Measurements from ENCODE around the gene RELB.
A peak's percentile ranks its signal among the peaks of the same experiment; 100 is the strongest.

RELB gene

GRCh38 chr19:45061965-45062364, 60.7 kb downstream of the RELB start:
- no peak for DNase-seq

GRCh38 chr19:45063851-45064801, 62.9 kb downstream of the RELB start:
- DNase-seq: no peak

- no peak for DNase-seq
Observed at GRCh38 chr19:45066921-45067661, 65.8 kb downstream of the RELB start.

- DNase-seq: no peak
Observed at GRCh38 chr19:45068041-45068440, 66.8 kb downstream of the RELB start.

GRCh38 chr19:45069056-45069455, 67.8 kb downstream of the RELB start:
- no peak for DNase-seq

- DNase-seq: no peak
Observed at GRCh38 chr19:45070214-45070613, 69.0 kb downstream of the RELB start.

GRCh38 chr19:45070861-45071544, 69.7 kb downstream of the RELB start:
- DNase-seq: no peak

- no peak for DNase-seq
Observed at GRCh38 chr19:45071545-45071938, 70.3 kb downstream of the RELB start.

GRCh38 chr19:45071969-45072790, 70.9 kb downstream of the RELB start:
- no peak for DNase-seq

GRCh38 chr19:45074744-45075300, 73.6 kb downstream of the RELB start:
- no peak for DNase-seq

GRCh38 chr19:45075301-45076028, 74.2 kb downstream of the RELB start:
- DNase-seq: peak; percentile 22

- peak; percentile 26 for DNase-seq
Observed at GRCh38 chr19:45076029-45076850, 75.0 kb downstream of the RELB start, which contains the start of gene ZNF296. ZNF296 (minus strand) TSS chr19:45076478; CDS start chr19:45076373, 105 bp downstream.

- DNase-seq: no peak
Observed at GRCh38 chr19:45076851-45077730, 75.8 kb downstream of the RELB start.

- DNase-seq: no peak
Observed at GRCh38 chr19:45078390-45079062, 77.3 kb downstream of the RELB start.

GRCh38 chr19:45079063-45079910, 78.0 kb downstream of the RELB start, which contains the start of gene GEMIN7:
GEMIN7 (plus strand) TSS chr19:45079260; CDS start chr19:45090115, 10,855 bp downstream.
- DNase-seq: peak; percentile 67

- no peak for DNase-seq
Observed at GRCh38 chr19:45079911-45080370, 78.7 kb downstream of the RELB start.

GRCh38 chr19:45082170-45082569, 80.9 kb downstream of the RELB start:
- no peak for DNase-seq

All from fibroblast of upper back skin (primary cell).